Stimulated activated CD4-positive, alpha-beta T cell treated with anti-CD3 and anti-CD28 coated beads, TNF-alpha, amount 100 ng/mL, for 48 hours (primary cell): ENCODE results near the gene SLC2A11.
A peak's percentile ranks its signal among the peaks of the same experiment; 100 is the strongest.
"Not testable (repeated sequence)": the region's sequence is repeated elsewhere in the genome, so short reads cannot be mapped to it uniquely, and the experiment has no call there.

ENCODE experiments used
- DNase-seq, 3 donors: peaks; one replicate each; pipeline ENCODE4 v3.0.0-alpha.2; 2020; ENCODE audit warnings: low read depth in 3 of 3

SLC2A11 gene

DNA sequence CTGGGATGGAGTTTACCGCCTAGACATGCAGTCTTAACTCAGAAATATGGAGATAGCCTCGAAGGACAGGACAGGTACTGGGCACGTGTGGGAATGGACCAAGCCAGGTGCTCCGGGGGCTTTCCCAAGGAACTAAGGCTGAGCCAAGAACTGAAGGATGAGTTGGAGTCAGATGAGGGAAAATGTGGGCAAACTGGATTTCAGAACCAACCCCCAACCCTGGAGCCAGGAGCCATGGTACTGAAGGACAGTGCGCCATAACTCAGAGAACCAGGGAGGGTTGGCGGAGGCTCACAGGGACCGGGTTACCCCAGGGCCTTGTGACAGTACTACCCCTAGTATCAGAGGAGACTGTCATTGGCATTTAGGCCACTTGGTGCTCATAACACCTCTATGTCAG is 34.1 kb downstream of the SLC2A11 start:
- no peak for DNase-seq

DNA sequence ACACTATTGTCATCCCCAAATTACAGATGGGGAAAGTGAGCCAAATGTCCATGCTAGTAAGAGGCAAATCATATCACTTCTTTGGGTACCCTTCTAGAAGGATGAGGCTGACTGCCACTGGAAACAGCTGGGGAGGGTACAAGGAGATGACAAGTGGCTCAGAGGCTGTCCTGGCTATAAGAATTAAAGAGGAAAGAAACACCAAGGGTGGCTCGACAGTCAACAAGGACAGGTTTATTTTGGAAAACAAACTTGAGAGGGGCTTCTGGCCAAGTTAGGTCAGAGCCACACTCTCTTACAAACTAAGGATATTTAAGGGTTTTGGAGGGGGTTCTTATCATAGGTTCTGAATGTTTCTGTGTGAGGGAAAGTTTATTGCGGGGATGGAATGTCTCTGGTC is 34.5 kb downstream of the SLC2A11 start:
- no peak for DNase-seq

DNA sequence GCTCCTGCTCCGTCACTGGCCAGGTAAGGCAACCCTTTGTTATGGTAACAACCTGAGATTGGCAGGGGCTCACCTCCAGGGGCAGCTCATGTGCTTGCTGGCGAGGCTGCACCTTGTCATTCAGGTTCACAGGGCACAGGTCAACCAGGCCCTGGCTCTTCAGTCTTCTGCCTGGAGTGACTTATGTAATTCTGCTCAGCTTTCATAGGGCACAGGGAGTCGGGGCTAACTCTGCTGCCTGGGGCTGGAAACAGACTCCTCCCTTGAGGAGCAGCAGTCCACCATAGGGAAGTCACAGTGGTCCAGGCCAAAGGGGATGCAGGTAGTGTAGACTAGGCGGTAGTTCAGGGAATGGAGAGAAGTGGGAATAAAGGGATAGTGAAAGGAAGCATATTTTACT is 35.0 kb downstream of the SLC2A11 start:
- no peak for DNase-seq

- DNase-seq: no peak
Observed at GRCh38 chr22:23893121-23893944, 35.7 kb downstream of the SLC2A11 start.

DNA sequence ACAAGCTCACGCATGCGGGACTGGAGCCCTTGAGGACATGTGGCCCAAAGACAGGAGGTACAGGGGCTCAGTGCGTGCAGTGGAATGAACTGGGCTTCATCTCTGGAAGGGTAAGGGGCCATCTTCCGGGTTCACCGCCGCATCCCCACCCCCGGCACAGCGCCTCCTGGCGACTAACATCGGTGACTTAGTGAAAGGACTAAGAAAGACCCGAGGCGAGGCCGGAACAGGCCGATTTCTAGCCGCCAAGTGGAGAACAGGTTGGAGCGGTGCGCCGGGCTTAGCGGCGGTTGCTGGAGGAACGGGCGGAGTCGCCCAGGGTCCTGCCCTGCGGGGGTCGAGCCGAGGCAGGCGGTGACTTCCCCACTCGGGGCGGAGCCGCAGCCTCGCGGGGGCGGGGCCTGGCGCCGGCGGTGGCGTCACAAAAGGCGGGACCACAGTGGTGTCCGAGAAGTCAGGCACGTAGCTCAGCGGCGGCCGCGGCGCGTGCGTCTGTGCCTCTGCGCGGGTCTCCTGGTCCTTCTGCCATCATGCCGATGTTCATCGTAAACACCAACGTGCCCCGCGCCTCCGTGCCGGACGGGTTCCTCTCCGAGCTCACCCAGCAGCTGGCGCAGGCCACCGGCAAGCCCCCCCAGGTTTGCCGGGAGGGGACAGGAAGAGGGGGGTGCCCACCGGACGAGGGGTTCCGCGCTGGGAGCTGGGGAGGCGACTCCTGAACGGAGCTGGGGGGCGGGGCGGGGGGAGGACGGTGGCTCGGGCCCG is 36.5 kb downstream of the SLC2A11 start, which contains the start of gene MIF:
Gene MIF, plus strand, starts transcription at position 439 of the 765 bp plus-strand sequence. Its CDS starts 92 bp downstream, at position 531.
- peak; percentile 96 to 98 (median 97) for DNase-seq

GRCh38 chr22:23894710-23895598 is 37.3 kb downstream of the SLC2A11 start:
- DNase-seq: peak; percentile 54 to 78 (median 60)

DNA sequence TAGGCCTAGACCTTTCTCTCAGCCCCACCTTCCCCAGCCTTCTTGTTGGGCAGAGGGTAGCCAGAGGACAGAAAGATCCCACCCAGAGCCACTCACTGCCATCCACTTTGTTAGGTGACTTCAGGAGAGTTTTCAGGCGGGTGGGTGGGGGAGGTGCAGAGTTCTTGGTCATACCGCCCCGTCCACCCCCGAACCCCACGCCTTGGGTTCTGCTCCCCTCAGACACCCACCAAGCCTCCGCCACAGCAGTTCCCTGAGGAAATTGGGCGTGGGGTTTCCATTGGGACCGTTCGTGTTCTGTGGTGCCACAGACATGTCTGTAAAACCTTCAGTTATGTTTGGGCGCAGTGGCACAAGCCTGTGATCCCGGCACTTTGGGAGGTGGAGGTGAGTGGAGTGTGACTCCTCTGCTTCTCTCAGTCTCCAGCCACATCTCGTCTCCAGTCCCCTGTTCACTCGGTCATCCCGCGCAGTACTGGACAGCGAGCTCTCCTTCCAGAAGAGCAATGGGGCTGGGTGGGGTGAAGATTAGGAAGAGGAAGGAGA is 38.0 kb downstream of the SLC2A11 start:
- DNase-seq: no peak

- no peak for DNase-seq
Observed at GRCh38 chr22:23896166-23896522, 38.5 kb downstream of the SLC2A11 start.

DNA sequence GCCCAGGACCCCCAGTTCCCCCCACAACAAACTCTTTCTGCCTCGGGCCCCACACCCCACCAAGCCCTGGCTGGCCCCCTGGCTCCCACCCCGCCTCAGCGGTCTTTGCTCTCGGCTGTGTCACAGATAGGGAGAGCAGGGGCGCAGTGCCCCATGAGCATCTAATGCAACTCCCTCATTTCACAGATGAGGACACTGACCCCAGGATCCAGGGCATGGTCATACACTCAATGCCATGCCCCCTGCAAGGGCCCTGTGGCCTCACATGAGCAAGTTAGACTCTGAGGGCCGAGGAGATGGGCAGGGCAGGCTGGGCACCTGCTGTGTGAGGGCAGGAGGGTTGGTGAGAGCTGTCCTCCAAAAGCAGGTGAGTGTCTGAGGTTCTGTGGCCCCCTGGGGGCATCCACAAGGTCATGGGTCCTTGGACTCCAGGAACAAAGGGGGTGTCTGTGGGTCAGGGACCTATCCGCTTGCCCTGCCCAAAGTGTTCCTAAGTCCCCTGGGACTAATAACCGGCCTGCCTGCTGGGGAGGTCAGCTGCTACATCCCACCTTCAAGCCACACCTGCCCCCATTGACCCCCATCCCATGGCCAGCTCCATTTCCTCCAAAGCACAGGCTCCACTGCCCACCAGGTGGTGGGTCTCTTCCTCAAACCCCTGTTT is 39.0 kb downstream of the SLC2A11 start:
- DNase-seq: no peak

DNA sequence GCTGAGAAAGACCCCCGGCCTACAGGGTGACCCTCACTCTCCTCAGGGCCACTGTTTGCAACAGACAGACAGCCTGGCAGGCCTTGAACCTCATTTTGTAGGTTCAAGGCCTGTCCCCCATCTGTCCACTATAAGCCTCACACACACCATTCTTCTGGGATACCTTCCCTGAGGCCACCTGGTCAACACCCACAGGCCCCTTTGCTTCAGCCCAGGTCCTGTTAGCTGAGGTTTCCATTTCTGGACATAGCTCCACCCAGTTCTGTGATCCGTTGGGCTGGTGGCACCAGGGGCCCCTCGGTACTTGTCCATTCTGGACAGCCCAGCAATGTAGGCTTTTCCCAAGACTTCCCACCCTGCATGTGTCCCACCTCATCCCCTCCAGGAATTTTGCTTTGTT is 39.6 kb downstream of the SLC2A11 start:
- DNase-seq: no peak

- no peak for DNase-seq
Observed at GRCh38 chr22:23898006-23898974, 40.6 kb downstream of the SLC2A11 start.

- no peak for DNase-seq
Observed at GRCh38 chr22:23899042-23899745, 41.5 kb downstream of the SLC2A11 start.

GRCh38 chr22:23900227-23900626 is 42.6 kb downstream of the SLC2A11 start:
- not testable (repeated sequence) for DNase-seq

DNA sequence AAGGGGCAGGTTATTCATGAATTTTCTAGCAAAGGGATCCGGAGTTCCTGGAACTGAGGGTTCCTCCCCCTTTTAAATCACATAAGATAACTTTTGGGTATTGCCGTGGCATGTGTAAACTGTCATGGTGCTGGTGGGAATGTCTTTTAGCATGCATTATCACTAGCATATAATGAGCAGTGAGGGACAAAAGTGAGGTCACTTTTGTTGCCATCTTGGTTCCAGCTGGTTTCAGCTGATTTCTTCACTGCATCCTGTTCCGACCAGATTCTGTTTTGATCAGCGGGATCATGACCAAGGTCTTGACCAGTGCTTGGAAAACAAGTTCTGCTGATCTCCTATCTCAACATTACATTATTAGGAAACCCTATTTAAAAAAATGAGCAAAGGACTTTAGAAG is 43.9 kb downstream of the SLC2A11 start:
- no peak for DNase-seq

DNA sequence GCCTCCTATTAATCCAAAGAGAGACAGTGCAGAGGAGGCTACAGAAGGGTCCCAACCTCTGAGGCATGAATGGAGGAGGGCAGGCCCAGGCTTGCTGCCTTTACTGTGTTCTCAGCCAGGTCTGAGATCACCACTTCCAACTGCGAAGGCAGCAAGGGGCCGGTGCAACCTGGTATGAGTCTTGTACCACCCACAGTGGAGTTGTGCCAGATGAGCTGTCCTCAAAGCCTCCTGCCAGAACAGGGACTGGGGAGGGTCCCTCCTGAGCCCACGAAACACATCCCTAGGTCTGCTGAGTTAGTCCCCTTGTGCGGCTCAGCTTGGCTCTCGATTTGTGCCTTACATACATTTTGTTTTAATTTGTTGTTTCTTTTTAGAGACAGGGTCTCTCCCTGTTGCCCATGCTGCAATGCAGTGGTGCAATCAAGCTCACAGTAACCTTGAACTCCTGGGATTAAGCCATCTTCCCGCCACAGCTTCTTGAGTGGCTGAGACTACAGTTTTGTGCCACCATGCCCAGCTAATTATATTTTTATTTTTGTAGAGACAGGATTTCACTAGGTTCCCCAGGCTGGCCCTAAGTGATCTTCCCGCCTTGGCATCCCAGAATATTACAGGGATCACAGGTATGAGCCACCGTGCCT is 45.8 kb downstream of the SLC2A11 start:
- no peak for DNase-seq

DNA sequence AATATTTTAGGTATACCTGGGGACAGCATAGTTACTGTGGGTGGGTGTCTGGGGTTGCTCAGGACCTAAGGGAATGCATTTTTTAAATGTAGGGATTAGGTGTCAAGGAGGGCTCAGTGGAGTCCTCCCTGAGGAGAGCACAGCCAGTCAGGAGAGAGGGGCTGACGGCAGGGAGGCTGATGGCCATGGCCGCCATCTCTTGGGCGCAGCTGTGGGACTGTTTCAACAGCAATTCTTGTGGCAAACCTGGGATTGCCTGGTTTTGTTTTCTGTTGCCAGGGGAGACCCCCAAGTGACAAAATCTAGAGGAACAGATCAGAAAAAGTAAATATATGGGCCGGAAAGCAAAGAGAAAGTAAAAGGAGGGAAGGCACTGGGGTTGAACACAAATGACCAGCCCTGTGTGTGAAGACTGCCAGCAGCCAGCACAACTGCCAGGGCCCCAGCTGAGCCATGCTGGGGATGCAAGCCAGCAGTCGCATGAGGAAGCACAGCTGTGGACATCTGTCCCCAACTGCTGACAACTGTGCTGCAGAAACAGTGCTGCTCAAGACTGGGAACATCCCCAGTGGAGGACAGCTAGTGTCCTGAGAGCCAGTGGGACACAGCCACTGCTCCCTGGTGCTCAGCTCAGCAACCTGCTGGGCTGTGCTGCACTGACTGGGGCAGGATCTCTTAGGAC is 47.0 kb downstream of the SLC2A11 start:
- DNase-seq: no peak

DNA sequence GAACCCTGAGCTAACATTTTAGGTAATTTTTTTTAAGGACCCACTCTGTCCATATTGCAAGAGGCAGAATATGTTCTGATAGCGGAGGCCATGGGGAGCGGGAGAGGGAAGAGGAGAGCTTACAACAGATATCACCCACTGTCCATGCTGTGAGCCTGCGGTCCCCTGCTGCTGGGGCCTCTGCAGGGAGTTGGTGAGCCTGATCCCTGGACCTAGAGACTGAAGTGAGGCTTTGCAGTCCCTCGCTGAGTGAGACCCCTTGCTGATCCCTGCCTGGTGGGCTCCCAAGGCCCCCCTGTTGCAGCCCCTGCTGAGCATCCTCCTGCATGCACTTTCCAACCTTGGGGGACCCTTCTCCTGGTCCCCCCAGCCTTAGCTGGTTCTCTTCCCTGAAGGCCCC is 49.0 kb downstream of the SLC2A11 start:
- no peak for DNase-seq

GRCh38 chr22:23907423-23907822 is 49.7 kb downstream of the SLC2A11 start:
- DNase-seq: not testable (repeated sequence)
